Body of pancreas (tissue), 4 donors: ENCODE measurements around the gene MCF2L2. TPM values are rescaled to one million over a fixed set of nuclear protein-coding genes. Genes with fewer than 3 reads are reported as not detected.
"Not testable (repeated sequence)": the region's sequence is repeated elsewhere in the genome, so short reads cannot be mapped to it uniquely, and the experiment has no call there.

ENCODE experiments used
- ATAC-seq: fragments of 150-250 bp; one replicate; pipeline ENCODE4 v1.9.1; 2016
- DNase-seq, 4 donors: peaks; one replicate each; pipeline ENCODE4 v3.0.0-alpha.2; 2019
- H3K27ac ChIP-seq, 4 donors: fragments of 200-600 bp; sonication (generic); 1 replicate in 3 of 4; 2 replicates in 1 of 4; pipeline versions ENCODE4 v1.5.1 to v1.6.1; 2016 to 2019; ENCODE audit warnings: mild to moderate bottlenecking in 1 of 4, mixed read lengths in 1 of 4, moderate library complexity in 1 of 4
- H3K27me3 ChIP-seq, 2 donors: fragments of 200-600 bp; sonication (generic); one replicate each; pipeline ENCODE4 v1.6.0; 2016; ENCODE audit warnings: mild to moderate bottlenecking in 1 of 2
- H3K36me3 ChIP-seq, 2 donors: fragments of 200-600 bp; sonication (generic); replicated peaks in 1 of 2; 2 replicates each; pipeline ENCODE4 v1.5.1; 2016; ENCODE audit warnings: low read depth in 2 of 2; ENCODE audit not compliant: insufficient read depth in 1 of 2
- H3K4me1 ChIP-seq: fragments of 200-600 bp; sonication (generic); one replicate; pipeline ENCODE4 v1.6.0; 2016
- H3K4me3 ChIP-seq, 2 donors: fragments of 200-600 bp; sonication (generic); 1 replicate in 1 of 2; 2 replicates in 1 of 2; pipeline ENCODE4 v1.5.1; 2016 to 2019
- H3K9me3 ChIP-seq, 3 donors: fragments of 200-600 bp; sonication (generic); 1 replicate in 2 of 3; 2 replicates in 1 of 3; pipeline ENCODE4 v1.5.1; 2016
- CTCF ChIP-seq, 7 experiments: fragments of 450-650 bp in 4 of 7; fragments of 200-600 bp in 3 of 7; sonication (generic) in 3 of 7; IDR thresholded peaks; one replicate each; pipeline ENCODE4 v1.5.1; 2016 to 2019; ENCODE audit warnings: antibody characterized with exemption in 7 of 7
- POLR2A ChIP-seq, 3 donors: fragments of 450-650 bp; IDR thresholded peaks; one replicate each; pipeline ENCODE4 v1.6.1; 2016; ENCODE audit warnings: antibody characterized with exemption in 3 of 3, mild to moderate bottlenecking in 2 of 3
- WGBS, 2 donors: methylation state at CpG; one replicate each; pipeline ENCODE4 v1.1.5; 2017; 5-methylcytosine and 5-hydroxymethylcytosine counted together
- intact Hi-C: fragments of 100-400 bp; cut with DNase I; formaldehyde crosslinking; loops from one replicate; pipeline ENCODE4 v1.15.1; 2023
- total RNA-seq, 2 donors: library from RNA; depleted of rRNA; stranded (reverse); fragments of >200 nt; gene quantifications; one replicate each; pipeline ENCODE4 v1.1.0, GENCODE V29; 2016

Gene MCF2L2
- total RNA-seq, 2 donors from 2014 or later, result 0.26 TPM; not detected in 1

- intact Hi-C loops, result no loop called here
- peaks cover 18% of the 10 kb centered on the region for H3K4me1 ChIP-seq
- no peak overlapping the region for H3K4me3 ChIP-seq
- no peak overlapping the region for H3K27ac ChIP-seq
- H3K27me3 ChIP-seq, result no peaks in the 10 kb centered on the region
- H3K9me3 ChIP-seq, result no peaks in the 10 kb centered on the region
- DNase-seq (no peak), ATAC-seq (no peak)
- 86 to 100% methylated on average over 1 of the region's 1 CpG for WGBS, 2 donors
- TF ChIP-seq POLR2A (IDR thresholded peaks at IDR 0.05) (no peak), CTCF (IDR thresholded peaks at IDR 0.05) (no peak)
- H3K36me3 ChIP-seq, result no peaks in the 10 kb centered on the region
Measured at GRCh38 chr3:183444748-183445147, 16.3 kb upstream of the MCF2L2 start.

GRCh38 chr3:183443395-183444385, 15.3 kb upstream of the MCF2L2 start:
- Histone ChIP-seq H3K9me3 (no peaks in the 10 kb centered on the region), H3K27ac (no peak overlapping the region), H3K27me3 (no peaks in the 10 kb centered on the region), H3K36me3 (no peaks in the 10 kb centered on the region), H3K4me3 (no peak overlapping the region), H3K4me1 (peaks cover 13% of the 10 kb centered on the region)
- WGBS, 2 donors, result 65 to 74% methylated on average over 10 of the region's 10 CpGs
- ATAC-seq, result no peak
- no peak for TF ChIP-seq POLR2A (IDR thresholded peaks at IDR 0.05)
- no peak for TF ChIP-seq CTCF (IDR thresholded peaks at IDR 0.05)
- DNase-seq, result no peak
- intact Hi-C loops, result no loop called here

- Histone ChIP-seq H3K36me3 (no peaks in the 10 kb centered on the region), H3K9me3 (no peaks in the 10 kb centered on the region), H3K27ac (no peak overlapping the region), H3K4me1 (peaks cover 8% of the 10 kb centered on the region), H3K4me3 (no peak overlapping the region), H3K27me3 (no peaks in the 10 kb centered on the region)
- ATAC-seq, result no peak
- intact Hi-C loops, result no loop called here
- no peak for DNase-seq
- no peak for TF ChIP-seq POLR2A (IDR thresholded peaks at IDR 0.05)
- TF ChIP-seq CTCF (IDR thresholded peaks at IDR 0.05), result no peak
- 80 to 82% methylated on average over 1 of the region's 1 CpG for WGBS, 2 donors
Measured at GRCh38 chr3:183442994-183443393, 14.6 kb upstream of the MCF2L2 start.

- H3K4me1 ChIP-seq, H3K36me3 ChIP-seq, H3K27ac ChIP-seq, intact Hi-C loops, DNase-seq, H3K4me3 ChIP-seq, H3K9me3 ChIP-seq, ATAC-seq, H3K27me3 ChIP-seq: not testable (repeated sequence)
- 79 to 94% methylated on average over 3 of the region's 3 CpGs for WGBS, 2 donors
Measured at GRCh38 chr3:183440521-183440920, 12.1 kb upstream of the MCF2L2 start.

GRCh38 chr3:183439515-183439914, 11.1 kb upstream of the MCF2L2 start:
- H3K9me3 ChIP-seq, result no peaks in the 10 kb centered on the region
- no peak overlapping the region for H3K27ac ChIP-seq
- no peak for DNase-seq
- ATAC-seq, result no peak
- TF ChIP-seq CTCF (IDR thresholded peaks at IDR 0.05), result no peak
- TF ChIP-seq POLR2A (IDR thresholded peaks at IDR 0.05), result no peak
- intact Hi-C loops, result no loop called here
- H3K27me3 ChIP-seq, result no peaks in the 10 kb centered on the region
- H3K4me3 ChIP-seq, result no peak overlapping the region
- no peaks in the 10 kb centered on the region for H3K36me3 ChIP-seq
- WGBS, 2 donors, result 87 to 90% methylated on average over 3 of the region's 3 CpGs
- peaks cover 6% of the 10 kb centered on the region for H3K4me1 ChIP-seq
